HEK293 (cell line): ENCODE data around the gene SPATA31E1.

ENCODE experiments used
- CTCF ChIA-PET: fragments of 350-600 bp; formaldehyde crosslinking; extraction: SDS; loops from one replicate; lab custom pipeline; 2021; ENCODE audit warnings: antibody characterized with exemption; lab: Yijun Ruan, JAX
- POLR2A ChIA-PET: fragments of 300-600 bp; formaldehyde crosslinking; extraction: SDS; loops from one replicate; lab custom pipeline; 2020; ENCODE audit warnings: antibody characterized with exemption, inconsistent platforms; lab: Yijun Ruan, JAX
- H3K27ac ChIP-seq: fragments of 200-500 bp; sonication (Bioruptor generic); 2 replicates; pipeline ENCODE4 v1.5.1; 2014; ENCODE audit warnings: low read depth, low read length, control low read depth, inconsistent platforms; ENCODE audit errors: extremely low read depth
- H3K36me3 ChIP-seq, 2 experiments: fragments of 200-500 bp in 1 of 2; sonication (Bioruptor generic) in 1 of 2; 1 replicate in 1 of 2; 2 replicates in 1 of 2; pipeline ENCODE4 v1.5.1; 2014 to 2017; ENCODE audit warnings: inconsistent platforms in 2 of 2, low read length in 2 of 2; ENCODE audit not compliant: control insufficient read depth in 2 of 2, insufficient read depth in 1 of 2
- H3K4me1 ChIP-seq: fragments of 200-500 bp; sonication (Bioruptor generic); 2 replicates; pipeline ENCODE4 v1.5.1; 2014; ENCODE audit warnings: mild to moderate bottlenecking, low read length, inconsistent platforms; ENCODE audit not compliant: control insufficient read depth, insufficient read depth
- H3K4me3 ChIP-seq: 2 replicates; pipeline ENCODE4 v1.5.1; 2011; ENCODE audit warnings: low read depth, mild to moderate bottlenecking, control low read depth, low read length, moderate library complexity
- H3K9me3 ChIP-seq: fragments of 200-500 bp; sonication (Bioruptor generic); 2 replicates; pipeline ENCODE4 v1.5.1; 2014; ENCODE audit warnings: low read depth, low read length, inconsistent platforms; ENCODE audit not compliant: control insufficient read depth, insufficient read depth
- GLIS1 ChIP-seq: fragments of 450-650 bp; formaldehyde crosslinking; IDR thresholded peaks from 2 replicates; pipeline ENCODE4 v1.5.1; 2016; ENCODE audit warnings: missing biosample characterization, missing genetic modification characterization
- MZF1 ChIP-seq: fragments of 450-650 bp; formaldehyde crosslinking; IDR thresholded peaks from 2 replicates; pipeline ENCODE4 v1.5.1; 2017; ENCODE audit warnings: missing biosample characterization, missing genetic modification characterization, borderline replicate concordance
- REPIN1 ChIP-seq: fragments of 450-650 bp; formaldehyde crosslinking; IDR thresholded peaks from 2 replicates; pipeline ENCODE4 v1.5.1; 2017; ENCODE audit warnings: missing biosample characterization, missing genetic modification characterization, low read depth
- ZBTB48 ChIP-seq: fragments of 450-650 bp; formaldehyde crosslinking; IDR thresholded peaks from 2 replicates; pipeline ENCODE4 v1.5.1; 2016; ENCODE audit warnings: missing biosample characterization, missing genetic modification characterization
- ZNF202 ChIP-seq: fragments of 450-650 bp; formaldehyde crosslinking; IDR thresholded peaks from 2 replicates; pipeline ENCODE4 v1.5.1; 2016; ENCODE audit warnings: missing biosample characterization, missing genetic modification characterization, borderline replicate concordance
- ZNF311 ChIP-seq: fragments of 450-650 bp; formaldehyde crosslinking; IDR thresholded peaks from 2 replicates; pipeline ENCODE4 v1.5.1; 2017; ENCODE audit warnings: missing biosample characterization, missing genetic modification characterization, borderline replicate concordance
- ZNF350 ChIP-seq: fragments of 450-650 bp; formaldehyde crosslinking; IDR thresholded peaks from 2 replicates; pipeline ENCODE4 v1.5.0; 2017; ENCODE audit warnings: missing biosample characterization, mild to moderate bottlenecking, missing genetic modification characterization
- ZNF366 ChIP-seq: fragments of 450-650 bp; formaldehyde crosslinking; conservative IDR thresholded peaks from 2 replicates; pipeline ENCODE4 v1.5.1; 2016; ENCODE audit warnings: missing biosample characterization, missing genetic modification characterization
- ZNF394 ChIP-seq: fragments of 450-650 bp; formaldehyde crosslinking; IDR thresholded peaks from 2 replicates; pipeline ENCODE4 v1.5.1; 2016; ENCODE audit warnings: missing biosample characterization, missing genetic modification characterization, mild to moderate bottlenecking, moderate library complexity, borderline replicate concordance
- ZNF416 ChIP-seq: fragments of 450-650 bp; formaldehyde crosslinking; IDR thresholded peaks from 2 replicates; pipeline ENCODE4 v1.5.1; 2016; ENCODE audit warnings: missing biosample characterization, missing genetic modification characterization
- ZNF433 ChIP-seq: fragments of 450-650 bp; formaldehyde crosslinking; IDR thresholded peaks from 2 replicates; pipeline ENCODE4 v1.5.1; 2016; ENCODE audit warnings: missing biosample characterization, missing genetic modification characterization, low read depth
- ZNF560 ChIP-seq: fragments of 450-650 bp; formaldehyde crosslinking; IDR thresholded peaks from 2 replicates; pipeline ENCODE4 v1.5.1; 2017; ENCODE audit warnings: missing biosample characterization, missing genetic modification characterization, borderline replicate concordance
- ZNF623 ChIP-seq: fragments of 450-650 bp; formaldehyde crosslinking; IDR thresholded peaks from 2 replicates; pipeline ENCODE4 v1.5.1; 2016; ENCODE audit warnings: missing biosample characterization, missing genetic modification characterization
- ZNF629 ChIP-seq: fragments of 450-650 bp; formaldehyde crosslinking; IDR thresholded peaks from 2 replicates; pipeline ENCODE4 v1.5.1; 2017; ENCODE audit warnings: missing biosample characterization, missing genetic modification characterization
- ZNF677 ChIP-seq: fragments of 450-650 bp; IDR thresholded peaks from 2 replicates; pipeline ENCODE4 v1.5.0; 2018; ENCODE audit warnings: missing biosample characterization, mild to moderate bottlenecking, missing genetic modification characterization, moderate library complexity
- TF ChIP-seq, protein P1 (sequence below): fragments of 450-650 bp; formaldehyde crosslinking; IDR thresholded peaks from 2 replicates; pipeline ENCODE4 v1.5.1; 2016; ENCODE audit warnings: missing biosample characterization, missing genetic modification characterization
- TF ChIP-seq, protein P2 (sequence below): fragments of 450-650 bp; formaldehyde crosslinking; IDR thresholded peaks from 2 replicates; pipeline ENCODE4 v1.5.1; 2016; ENCODE audit warnings: missing biosample characterization, missing genetic modification characterization
- TF ChIP-seq, protein P3 (sequence below): fragments of 450-650 bp; formaldehyde crosslinking; IDR thresholded peaks from 2 replicates; pipeline ENCODE4 v1.5.1; 2017; ENCODE audit warnings: missing biosample characterization, missing genetic modification characterization
- TF ChIP-seq, protein P4 (sequence below): sonication (generic); formaldehyde crosslinking; IDR thresholded peaks from 2 replicates; pipeline ENCODE4 v1.8.1; 2022; ENCODE audit warnings: mild to moderate bottlenecking, moderate library complexity, missing genetic modification reagents

The SPATA31E1 gene

DNA sequence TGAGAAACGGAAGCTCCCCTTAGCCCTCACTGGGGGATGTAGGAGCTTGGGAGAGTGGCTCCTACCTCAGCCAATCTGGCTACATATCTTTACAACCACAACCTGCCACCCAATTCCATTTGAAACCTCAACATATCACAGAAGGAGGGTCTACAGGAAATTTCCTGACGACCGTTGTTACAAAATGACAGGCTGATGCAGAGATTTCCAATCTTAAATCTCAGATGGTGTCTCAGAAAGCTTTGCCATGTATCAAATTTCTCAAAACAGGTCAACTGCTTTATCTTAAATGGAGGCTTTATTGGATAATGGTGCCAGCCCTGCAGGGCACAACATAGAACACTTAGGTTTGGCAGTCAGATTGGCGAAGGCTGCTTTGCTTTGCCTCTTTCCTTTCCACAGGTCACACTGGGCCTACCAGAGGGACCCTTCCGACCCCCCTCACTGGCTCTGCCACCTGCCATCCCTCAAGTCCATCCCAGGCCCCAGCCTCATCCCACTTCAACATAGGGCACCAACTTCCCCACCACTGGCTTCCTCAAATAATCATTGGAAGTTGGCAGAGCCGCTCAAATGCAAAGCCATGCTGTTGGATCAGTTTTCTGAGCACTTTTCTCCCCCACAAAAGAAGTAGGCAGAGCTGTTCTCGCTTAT is 11.1 kb upstream of the SPATA31E1 start:
- Histone ChIP-seq H3K4me3 (no peak overlapping the region), H3K36me3 (no peaks in the 10 kb centered on the region), H3K9me3 (no peaks in the 10 kb centered on the region), H3K4me1 (no peaks in the 10 kb centered on the region), H3K27ac (no peak overlapping the region)
- ChIA-PET CTCF (interaction anchor here (1.0 kb wide), 1 partner anchor 188 kb away, joined by 3 read pairs; no protein-coding TSS in a partner anchor), POLR2A (no interaction called here)
- TF ChIP-seq, protein P1, sequence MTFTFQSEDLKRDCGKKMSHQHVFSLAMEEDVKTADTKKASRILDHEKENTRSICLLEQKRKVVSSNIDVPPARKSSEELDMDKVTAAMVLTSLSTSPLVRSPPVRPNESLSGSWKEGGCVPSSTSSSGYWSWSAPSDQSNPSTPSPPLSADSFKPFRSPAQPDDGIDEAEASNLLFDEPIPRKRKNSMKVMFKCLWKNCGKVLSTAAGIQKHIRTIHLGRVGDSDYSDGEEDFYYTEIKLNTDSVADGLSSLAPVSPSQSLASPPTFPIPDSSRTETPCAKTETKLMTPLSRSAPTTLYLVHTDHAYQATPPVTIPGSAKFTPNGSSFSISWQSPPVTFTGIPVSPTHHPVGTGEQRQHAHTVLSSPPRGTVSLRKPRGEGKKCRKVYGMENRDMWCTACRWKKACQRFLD (tag by site-specific recombination), result no peak
- TF ChIP-seq ZNF366 (tag by site-specific recombination) (no peak), GLIS1 (tag by site-specific recombination) (no peak), ZNF433 (tag by site-specific recombination) (no peak)

DNA sequence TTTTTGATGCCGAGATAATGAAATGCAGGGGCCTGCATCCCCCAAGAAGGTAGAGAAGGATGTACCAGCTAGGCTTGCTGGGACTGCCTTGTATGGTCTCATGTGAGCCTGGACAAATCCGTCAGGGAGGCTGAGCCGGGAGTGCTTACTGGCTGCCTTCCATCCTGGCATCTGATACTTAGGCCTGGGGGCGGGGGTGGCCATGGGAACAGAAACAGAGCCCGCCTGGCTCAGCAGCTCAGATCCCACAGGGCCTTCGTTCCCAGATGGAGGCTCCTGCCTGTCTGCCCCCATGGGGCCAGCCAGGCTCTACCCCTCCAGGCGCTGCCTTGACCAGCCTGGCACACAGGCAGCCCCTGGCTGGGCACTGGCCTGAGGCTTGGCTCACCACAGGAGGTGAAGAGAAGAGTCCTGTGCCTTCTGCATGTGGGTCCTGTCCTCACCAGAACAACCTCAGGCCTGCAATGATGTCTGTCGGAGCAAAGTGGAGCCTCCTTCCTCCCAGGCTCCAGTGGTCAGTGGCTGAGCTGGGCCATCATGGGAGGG is 10.5 kb upstream of the SPATA31E1 start:
- Histone ChIP-seq H3K9me3 (no peaks in the 10 kb centered on the region), H3K4me1 (no peaks in the 10 kb centered on the region), H3K4me3 (no peak overlapping the region), H3K27ac (no peak overlapping the region), H3K36me3 (no peaks in the 10 kb centered on the region)
- ChIA-PET POLR2A (no interaction called here), CTCF (interaction anchor here (0.6 kb wide), 1 partner anchor 101 kb away, joined by 3 read pairs; no protein-coding TSS in a partner anchor)
- TF ChIP-seq ZNF394 (no peak), REPIN1 (tag by site-specific recombination) (no peak)

DNA sequence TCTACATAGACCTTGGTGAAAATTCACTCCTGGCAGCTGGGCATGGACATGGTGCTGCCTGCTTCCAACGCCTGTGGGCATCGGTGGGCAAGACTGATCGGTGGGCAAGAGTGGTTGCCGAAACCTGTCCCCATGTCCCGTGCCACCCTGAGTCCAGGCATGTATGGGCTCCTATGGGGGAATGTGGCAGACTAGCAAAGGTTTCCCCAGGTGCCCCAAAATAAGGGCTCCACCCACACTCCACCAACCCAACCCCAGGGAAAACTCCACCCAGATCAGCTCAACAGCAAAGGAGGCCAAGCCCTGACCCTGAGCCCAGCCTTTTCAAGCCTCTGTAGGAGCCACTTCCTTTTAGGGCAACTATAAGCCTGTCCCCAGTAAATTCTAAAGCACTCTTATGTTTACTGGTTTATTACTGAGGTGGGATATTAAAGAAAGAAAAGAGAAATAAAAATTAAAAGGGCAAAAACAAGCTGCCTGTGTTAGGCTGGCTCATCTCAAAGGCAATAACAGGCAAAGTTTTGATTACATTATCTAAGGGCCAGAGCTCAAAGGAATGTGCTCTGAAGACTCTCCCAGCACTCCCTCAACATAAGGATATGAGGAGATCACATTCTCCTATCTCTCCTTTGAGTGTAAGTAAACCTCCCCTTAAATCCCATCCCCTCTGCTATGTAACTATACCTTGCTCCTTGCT is 8.9 kb upstream of the SPATA31E1 start:
- Histone ChIP-seq H3K4me3 (no peak overlapping the region), H3K27ac (no peak overlapping the region), H3K36me3 (no peaks in the 10 kb centered on the region), H3K4me1 (no peaks in the 10 kb centered on the region), H3K9me3 (no peaks in the 10 kb centered on the region)
- ChIA-PET CTCF (interaction anchor here (0.6 to 1.4 kb wide), 2 partner anchors 10 to 1889 kb away, joined by 3 to 4 read pairs; partner anchors contain the start of gene SPATA31E1), POLR2A (no interaction called here)
- TF ChIP-seq ZNF623 (tag by site-specific recombination) (no peak), ZNF350 (tag by site-specific recombination) (no peak), ZNF416 (tag by site-specific recombination) (no peak), ZNF202 (no peak), REPIN1 (tag by site-specific recombination) (no peak)

DNA sequence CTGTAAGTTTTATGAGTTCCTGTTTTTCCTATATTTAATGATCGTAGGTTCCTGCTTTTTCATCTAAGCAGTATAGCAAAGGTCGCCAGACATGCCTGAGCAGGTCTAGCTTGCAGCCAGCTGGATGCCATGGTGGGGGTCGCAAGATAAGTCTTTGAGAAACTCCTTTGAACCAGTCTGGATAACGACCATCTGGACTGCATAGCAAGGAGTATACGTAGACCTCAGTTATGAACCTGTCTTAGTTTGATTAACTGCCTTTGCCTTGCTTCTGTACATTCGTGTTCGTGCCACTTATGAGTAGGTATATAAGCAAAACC is 8.4 kb upstream of the SPATA31E1 start:
- CTCF ChIA-PET, result interaction anchor here (0.6 to 1.4 kb wide), 2 partner anchors 9 to 1889 kb away, joined by 3 to 4 read pairs; partner anchors contain the start of gene SPATA31E1
- TF ChIP-seq ZBTB48 (tag by site-specific recombination) (no peak), ZNF560 (tag by site-specific recombination) (no peak), ZNF311 (no peak), ZNF677 (no peak), MZF1 (tag by site-specific recombination) (no peak), REPIN1 (tag by site-specific recombination) (no peak), ZNF629 (tag by site-specific recombination) (no peak)
- TF ChIP-seq, protein P2, sequence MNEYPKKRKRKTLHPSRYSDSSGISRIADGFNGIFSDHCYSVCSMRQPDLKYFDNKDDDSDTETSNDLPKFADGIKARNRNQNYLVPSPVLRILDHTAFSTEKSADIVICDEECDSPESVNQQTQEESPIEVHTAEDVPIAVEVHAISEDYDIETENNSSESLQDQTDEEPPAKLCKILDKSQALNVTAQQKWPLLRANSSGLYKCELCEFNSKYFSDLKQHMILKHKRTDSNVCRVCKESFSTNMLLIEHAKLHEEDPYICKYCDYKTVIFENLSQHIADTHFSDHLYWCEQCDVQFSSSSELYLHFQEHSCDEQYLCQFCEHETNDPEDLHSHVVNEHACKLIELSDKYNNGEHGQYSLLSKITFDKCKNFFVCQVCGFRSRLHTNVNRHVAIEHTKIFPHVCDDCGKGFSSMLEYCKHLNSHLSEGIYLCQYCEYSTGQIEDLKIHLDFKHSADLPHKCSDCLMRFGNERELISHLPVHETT (tag by site-specific recombination), result no peak
- TF ChIP-seq, protein P3, sequence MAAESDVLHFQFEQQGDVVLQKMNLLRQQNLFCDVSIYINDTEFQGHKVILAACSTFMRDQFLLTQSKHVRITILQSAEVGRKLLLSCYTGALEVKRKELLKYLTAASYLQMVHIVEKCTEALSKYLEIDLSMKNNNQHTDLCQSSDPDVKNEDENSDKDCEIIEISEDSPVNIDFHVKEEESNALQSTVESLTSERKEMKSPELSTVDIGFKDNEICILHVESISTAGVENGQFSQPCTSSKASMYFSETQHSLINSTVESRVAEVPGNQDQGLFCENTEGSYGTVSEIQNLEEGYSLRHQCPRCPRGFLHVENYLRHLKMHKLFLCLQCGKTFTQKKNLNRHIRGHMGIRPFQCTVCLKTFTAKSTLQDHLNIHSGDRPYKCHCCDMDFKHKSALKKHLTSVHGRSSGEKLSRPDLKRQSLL (tag by site-specific recombination), result no peak
- TF ChIP-seq, protein P4, sequence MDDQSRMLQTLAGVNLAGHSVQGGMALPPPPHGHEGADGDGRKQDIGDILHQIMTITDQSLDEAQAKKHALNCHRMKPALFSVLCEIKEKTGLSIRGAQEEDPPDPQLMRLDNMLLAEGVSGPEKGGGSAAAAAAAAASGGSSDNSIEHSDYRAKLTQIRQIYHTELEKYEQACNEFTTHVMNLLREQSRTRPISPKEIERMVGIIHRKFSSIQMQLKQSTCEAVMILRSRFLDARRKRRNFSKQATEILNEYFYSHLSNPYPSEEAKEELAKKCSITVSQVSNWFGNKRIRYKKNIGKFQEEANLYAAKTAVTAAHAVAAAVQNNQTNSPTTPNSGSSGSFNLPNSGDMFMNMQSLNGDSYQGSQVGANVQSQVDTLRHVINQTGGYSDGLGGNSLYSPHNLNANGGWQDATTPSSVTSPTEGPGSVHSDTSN, result no peak

More for the DNA sequence above, 8.4 kb upstream of the SPATA31E1 start:
- H3K27ac ChIP-seq, result no peak overlapping the region
- H3K9me3 ChIP-seq, result no peaks in the 10 kb centered on the region
- no peaks in the 10 kb centered on the region for H3K36me3 ChIP-seq
- no peaks in the 10 kb centered on the region for H3K4me1 ChIP-seq
- H3K4me3 ChIP-seq, result no peak overlapping the region
- POLR2A ChIA-PET, result no interaction called here
